ENCODE results near the gene SCYGR5. TPM values are rescaled to one million over a fixed set of nuclear protein-coding genes. Genes with fewer than 3 reads are reported as not detected.
"Not testable (repeated sequence)": the region's sequence is repeated elsewhere in the genome, so short reads cannot be mapped to it uniquely, and the experiment has no call there.

Gene SCYGR5, protein sequence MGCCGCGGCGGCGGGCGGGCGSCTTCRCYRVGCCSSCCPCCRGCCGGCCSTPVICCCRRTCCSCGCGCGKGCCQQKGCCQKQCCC
- total RNA-seq, result not detected in 2 replicates

DNA sequence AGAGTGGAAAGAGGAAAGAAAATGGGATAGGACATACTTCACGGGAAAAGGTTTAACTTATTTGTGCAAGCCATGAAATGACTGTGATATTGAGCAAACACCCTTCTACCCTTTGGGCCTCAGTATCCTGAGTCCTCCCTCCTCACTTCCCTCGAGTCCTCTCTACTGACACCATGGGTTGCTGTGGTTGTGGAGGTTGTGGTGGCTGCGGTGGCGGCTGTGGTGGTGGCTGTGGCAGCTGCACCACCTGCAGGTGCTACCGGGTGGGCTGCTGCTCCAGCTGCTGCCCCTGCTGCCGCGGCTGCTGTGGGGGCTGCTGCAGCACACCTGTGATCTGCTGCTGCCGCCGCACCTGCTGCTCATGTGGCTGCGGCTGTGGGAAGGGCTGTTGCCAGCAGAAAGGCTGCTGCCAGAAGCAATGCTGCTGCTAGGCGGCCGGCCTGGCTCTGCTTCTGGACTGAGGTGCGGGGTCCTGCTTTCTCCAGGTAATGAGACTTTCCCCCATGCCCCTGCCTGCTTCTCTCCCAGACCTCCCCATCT is at the start of gene SCYGR5:
TSS of gene SCYGR5 (plus strand) at position 174 of the 540 bp plus-strand sequence. CDS start at position 174, 0 bp downstream.
- DNase-seq (ENCODE audit: low read depth in 2 of 2), result not testable (repeated sequence)

DNA sequence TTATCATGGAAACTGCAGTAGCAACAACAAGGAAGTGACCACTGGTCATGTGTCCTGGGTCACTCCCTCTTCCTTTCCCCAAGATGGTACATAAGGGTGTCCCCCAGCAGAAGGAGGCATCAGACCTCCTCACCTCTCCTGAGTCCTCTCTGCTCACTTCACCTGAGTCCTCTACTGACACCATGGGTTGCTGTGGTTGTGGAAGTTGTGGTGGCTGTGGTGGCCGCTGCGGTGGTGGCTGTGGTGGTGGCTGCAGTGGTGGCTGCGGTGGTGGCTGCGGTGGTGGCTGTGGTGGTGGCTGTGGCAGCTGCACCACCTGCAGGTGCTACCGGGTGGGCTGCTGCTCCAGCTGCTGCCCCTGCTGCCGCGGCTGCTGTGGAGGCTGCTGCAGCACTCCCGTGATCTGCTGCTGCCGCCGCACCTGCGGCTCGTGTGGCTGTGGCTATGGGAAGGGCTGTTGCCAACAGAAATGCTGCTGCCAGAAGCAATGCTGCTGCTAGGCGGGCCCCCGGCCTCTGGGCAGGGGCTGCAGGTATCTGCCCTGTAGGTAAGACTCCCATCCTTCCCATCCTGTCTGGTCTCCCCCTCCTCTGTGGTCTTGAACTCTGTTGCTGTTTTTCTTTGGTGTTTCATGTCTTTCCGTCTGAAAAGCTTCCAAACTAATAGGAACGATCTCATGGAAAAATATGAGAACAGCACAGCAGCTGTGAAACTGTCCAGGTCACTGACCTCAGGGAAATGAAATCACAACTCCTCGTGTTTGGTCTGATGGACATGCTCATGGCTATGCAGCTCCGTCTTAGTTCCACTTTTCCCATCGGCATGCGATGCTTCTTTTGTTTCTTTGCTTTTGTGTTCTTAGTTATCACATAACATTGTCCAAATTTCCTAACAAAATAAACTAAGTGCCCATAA is 49.0 kb upstream of the SCYGR5 start, which contains the start of gene SCYGR4:
TSS of gene SCYGR4 (plus strand) at position 183 of the 915 bp plus-strand sequence. CDS start at position 183, 0 bp downstream.
- DNase-seq (ENCODE audit: low read depth in 2 of 2), result peak; percentile 9 to 14

DNA sequence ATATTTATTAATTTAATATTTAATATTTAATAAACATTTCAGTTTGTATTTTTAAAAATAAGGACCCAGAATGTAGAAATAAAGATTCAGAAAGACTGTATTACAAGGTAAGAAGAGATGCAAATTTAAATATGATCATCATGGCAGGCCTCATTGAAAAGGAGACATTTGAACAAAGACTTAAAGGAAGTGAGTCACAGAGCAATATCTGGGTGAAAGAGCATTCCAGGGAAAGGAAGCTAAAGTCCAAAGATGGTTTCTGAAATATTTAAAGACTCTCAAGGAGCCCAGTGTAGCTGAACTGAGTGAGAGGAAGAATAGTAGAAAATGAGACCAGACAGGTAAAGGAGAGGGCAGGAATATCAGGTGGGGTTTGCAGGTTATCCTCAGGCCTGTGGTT is 43.4 kb upstream of the SCYGR5 start:
- peak in 1 of 2 donors; percentile 38 for DNase-seq (ENCODE audit: low read depth in 2 of 2)

DNA sequence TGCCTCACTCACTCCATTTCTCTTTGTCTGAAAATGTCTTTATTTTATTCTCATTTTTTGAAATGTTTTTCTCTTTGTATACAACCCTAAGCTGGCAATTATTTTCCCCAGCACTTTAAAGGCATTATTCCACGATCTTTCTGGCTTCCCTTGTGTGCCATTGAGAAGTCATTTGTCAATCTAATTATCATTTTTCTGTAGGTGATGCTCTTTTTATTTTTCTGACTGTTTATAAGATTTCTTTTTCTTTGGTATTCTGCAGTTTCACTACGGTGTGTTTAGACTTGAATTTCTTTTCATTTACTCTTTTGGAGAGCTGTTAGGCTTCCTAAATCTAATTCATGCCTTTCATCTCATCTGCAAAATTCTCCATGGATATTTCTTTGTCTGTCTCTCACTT is 41.2 kb upstream of the SCYGR5 start:
- DNase-seq (ENCODE audit: low read depth in 2 of 2), result no peak

DNA sequence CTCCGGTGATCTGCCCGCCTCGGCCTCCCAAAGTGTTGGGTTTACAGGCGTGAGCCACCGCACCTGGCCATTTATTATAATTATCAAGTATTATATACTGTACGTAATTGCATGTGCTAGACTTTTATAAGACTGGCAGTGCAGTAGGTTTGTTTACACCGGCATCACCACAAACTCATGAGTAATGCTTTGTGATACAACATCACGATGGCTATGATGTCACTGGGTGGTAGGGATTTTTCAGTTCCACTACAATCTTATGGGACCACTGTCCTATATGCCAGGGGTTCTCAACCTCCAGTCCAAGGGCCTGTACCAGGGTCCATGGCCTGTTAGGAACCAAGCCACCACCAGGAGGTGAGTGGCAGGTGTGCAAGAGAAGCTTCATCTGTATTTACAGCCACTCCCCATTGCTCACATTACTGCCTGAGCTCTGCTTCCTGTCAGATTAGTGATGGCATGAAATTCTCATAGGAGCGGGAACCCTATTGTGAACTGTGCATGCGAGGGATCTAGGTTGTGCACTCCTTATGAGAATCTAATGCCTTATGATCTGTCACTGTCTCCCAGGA is 39.9 kb upstream of the SCYGR5 start:
- no peak for DNase-seq (ENCODE audit: low read depth in 2 of 2)

DNA sequence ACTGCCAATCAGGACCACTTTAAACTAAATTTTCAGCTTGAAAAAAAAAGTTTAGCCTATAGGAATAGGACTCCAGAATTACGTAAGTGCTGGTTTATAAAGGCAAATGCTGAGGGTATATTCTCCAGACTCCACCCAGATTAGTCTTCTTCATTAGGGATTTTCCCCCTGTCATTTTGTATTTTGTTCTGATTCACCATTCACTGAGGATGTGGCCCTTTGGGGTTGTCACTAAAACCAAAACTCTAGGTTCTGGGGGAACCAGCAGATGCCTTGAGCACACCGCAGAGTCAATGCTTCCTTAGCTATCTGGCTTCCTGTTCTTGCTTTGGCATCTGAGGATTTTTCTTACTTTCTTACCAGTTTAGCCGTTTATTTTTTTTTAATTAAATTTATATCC is 38.8 kb upstream of the SCYGR5 start:
- no peak for DNase-seq (ENCODE audit: low read depth in 2 of 2)

DNA sequence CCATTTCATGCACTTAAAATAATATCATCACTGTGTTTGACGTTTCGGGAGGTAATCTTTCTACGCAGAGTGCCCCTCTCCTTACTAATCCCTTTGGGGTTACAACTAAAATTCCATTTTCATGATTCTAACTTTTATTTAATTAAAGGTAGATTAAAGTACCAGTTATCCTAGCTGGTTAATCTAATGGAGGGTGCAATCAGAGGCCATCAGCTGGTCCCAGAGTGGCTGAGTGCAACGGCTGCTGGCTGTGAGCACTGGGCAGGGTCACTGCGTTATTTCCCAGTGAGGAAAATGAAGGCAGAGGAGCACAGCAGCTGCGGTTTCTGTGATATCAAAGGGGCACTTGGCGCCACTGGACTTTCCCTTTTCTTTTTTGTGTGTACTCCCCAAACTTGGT is 37.2 kb upstream of the SCYGR5 start:
- DNase-seq (ENCODE audit: low read depth in 2 of 2), result no peak

DNA sequence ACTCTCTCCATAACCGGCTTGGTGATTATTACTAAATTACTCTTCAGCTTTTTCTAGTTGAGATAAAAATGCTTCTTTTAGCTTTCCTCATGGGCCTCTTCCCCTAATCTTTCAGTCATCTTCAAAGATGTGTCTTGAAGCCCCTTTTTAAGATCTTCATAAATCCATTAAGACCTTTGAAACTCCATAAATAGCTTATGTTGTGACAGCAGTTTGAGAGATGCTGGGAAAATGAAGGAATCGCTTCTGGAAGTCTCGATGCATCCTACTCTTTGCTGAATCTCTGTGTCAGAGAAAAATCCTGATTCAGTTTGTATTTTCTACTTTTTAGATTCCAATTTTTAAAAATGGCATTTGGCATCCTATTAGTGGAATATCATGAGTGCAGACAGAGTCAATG is 36.3 kb upstream of the SCYGR5 start:
- no peak for DNase-seq (ENCODE audit: low read depth in 2 of 2)

DNA sequence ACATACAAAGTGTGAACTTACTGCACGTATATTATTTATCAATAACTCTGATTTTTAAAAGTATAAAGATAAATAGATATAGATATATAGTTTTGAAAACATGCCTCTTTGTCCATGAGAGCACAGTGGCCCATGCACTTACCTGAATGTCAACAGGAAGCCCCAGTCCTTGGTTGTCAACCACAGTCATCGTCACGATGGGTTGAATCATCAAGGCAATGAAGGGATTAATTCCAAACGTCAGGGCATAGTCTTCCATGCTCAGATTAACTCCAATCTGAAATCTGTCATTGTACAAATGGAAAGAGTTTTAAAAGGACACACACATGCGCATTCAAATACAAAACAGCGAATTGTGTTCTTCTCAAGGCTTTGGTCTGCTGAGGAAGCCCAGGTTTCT is 33.8 kb upstream of the SCYGR5 start:
- DNase-seq (ENCODE audit: low read depth in 2 of 2), result no peak

DNA sequence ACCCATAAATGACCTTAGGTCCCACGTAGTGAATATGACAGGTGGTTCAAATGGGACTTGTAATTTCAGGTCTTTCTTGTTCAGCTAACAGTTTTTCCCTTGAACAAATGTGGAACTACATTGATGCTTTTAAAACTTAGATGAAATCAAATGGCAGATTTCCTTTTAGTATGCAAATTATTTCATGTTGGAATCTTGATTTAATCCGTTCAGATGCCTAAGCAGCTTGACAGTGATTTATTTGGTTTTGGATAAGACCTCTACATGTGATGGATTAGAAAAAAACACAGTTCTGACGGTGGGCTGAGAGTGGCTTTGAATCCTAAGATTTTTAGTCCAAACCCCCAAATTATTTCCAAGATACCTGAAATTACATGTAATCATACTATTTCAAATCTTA is 32.4 kb upstream of the SCYGR5 start:
- no peak for DNase-seq (ENCODE audit: low read depth in 2 of 2)

DNA sequence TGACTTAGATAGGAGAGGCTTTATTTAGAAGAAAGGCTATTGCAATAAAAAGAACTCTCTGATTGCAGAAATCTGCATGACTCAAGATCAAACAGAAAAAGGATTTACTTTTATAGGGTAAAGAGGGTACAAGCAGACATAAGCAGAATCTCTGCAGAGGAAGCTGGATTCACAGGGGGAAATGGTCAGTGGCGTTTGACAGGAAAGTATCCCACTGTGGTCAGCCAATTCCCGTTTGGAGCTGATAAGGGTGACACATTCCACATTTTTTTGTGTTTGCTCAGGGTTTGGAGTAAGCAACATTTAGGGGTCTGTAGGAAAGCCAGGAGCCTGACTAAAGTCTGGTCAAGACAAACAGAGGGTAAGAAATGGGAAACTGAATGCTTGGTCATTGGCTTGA is 23.9 kb upstream of the SCYGR5 start:
- DNase-seq (ENCODE audit: low read depth in 2 of 2), result no peak

DNA sequence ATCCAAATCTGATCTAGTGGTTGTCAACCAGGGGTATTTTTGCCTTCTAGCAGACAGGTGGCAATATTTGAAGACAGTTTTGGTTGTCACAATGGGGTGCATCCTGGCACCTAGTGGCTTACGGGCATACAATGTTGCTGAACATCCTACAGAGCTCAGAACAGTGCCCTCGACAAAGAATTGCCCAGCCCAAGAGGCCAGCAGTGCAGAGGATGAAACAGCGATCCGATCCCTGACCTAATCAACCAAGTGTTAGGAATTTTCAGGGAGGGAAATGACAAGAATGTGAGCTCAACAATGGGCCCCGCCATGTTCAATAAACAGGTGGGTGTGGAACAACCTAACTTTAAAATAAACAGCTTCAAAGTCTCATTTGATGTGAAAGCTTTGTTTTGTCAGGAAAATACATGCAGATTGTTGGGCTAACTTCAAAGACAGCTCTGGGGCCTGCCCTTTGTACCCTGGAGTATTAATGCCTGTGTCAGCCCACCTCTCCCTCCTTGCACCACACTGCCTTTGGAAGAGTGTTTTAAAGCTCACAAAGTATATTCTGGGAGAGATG is 22.5 kb upstream of the SCYGR5 start:
- no peak for DNase-seq (ENCODE audit: low read depth in 2 of 2)

DNA sequence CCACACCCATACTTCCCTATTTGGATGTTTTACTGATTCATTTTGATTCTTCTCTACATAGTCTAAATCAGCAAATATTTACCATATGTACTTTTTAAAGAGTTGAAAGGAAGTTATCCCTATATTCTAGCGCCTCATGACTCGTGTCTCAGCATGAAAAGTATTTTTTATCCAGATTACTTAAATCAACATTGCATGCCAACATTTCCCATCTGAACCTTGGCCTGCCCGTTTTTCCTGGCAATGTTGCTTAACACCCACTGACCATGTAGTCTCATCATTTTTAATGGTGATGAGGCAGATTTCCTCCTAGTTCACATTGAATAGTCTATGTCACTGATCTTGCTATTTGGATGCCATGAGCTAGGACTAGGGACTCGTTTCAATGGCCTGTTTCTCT is 13.2 kb upstream of the SCYGR5 start:
- no peak for DNase-seq (ENCODE audit: low read depth in 2 of 2)

DNA sequence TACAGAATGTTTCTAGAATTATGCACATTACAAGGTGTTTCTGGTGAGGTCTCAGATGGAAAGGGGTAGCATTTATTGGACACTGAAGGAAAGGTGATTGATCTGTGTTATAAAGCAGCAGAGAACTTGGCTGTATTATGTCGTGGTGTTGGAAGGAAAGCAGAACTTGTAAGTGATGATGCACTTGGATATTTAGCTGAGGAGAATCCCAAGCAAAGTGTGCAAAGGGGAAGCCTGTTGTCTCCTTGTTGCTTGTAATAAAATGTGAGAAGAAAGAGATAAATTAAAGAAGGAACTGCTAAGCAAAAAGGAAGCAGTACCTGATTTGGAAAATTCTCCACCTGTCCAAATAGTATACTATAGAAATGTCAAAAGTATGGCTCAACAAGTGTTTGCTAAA is 12.2 kb upstream of the SCYGR5 start:
- DNase-seq (ENCODE audit: low read depth in 2 of 2), result no peak

DNA sequence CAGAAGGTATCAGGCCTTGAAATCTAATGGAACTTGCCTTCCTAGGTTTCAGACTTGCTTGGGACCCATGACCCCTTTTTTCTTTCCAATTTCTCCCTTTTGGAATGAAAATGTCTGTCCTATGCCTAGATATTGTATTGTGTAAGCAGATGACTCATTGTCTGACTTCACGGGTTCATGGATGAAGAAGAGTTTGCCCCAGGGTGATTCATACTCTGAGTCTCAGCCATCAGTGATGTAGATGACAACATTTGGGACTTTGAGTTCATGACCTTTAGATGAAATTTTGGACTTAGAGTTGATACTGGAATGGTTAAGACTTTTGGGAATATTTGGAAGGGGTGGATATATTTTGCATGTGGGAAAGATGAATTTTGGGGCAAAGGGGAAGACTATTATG is 11.2 kb upstream of the SCYGR5 start:
- peak in 1 of 2 donors; percentile 45 for DNase-seq (ENCODE audit: low read depth in 2 of 2)

DNA sequence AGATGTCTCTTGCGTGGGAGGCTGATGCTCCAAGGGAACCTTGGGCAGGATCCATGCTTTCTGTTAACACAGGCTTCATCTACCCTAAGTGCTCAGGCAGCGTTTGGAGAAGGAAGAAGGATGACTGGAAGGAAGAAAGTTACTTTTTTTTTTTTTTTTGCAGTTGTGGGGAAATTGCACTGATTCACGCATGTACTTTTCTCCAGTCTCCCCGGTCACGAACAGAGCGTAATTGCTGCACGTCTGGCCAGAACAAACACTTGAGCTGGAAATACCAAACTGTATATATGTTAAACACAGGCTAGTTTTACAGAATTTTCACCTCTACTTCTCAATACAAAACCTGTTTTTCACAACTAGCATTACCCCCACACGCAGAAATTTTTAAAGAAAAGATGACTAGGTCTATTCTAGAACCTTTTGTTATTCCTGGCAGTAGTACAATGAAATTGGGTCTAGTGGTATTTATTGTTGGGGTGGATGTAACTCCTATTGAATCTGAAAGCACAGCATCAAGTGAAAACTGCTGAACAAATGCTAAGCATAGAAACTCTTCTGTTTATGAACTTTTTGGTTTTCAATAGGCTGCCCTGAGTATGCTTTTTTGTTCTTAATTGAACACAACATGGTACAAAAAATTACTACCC is 9.3 kb upstream of the SCYGR5 start:
- DNase-seq (ENCODE audit: low read depth in 2 of 2), result no peak

DNA sequence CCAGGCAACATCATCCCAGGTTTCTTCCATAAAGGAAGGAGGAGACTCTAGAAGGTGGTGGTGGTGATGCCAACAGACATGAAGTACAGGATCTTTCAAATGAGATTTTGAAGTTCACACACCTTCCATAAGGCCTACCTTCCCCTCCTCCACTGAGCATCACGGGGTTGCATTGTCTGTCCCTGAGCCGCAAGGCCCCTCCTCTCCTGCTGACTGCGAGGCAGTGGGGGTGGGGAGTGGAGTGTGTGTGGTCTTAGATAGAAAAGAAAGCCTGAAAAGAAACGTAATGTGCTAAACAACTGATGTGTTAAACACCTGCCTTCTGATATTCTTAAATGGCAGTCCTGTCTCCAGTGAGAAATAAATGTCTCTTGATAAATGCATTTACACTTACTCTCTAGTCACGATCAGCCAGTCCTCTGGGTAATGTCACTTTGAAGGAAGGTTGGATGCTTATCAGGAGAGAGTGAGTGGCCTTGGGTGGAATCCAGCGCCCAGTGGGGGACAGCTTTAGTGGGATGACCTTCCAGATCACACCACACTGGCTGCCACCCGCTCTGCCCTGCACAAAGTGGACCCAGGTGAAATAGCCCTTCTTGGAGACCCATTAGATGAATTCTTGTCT is 5.5 kb upstream of the SCYGR5 start:
- DNase-seq (ENCODE audit: low read depth in 2 of 2), result no peak

DNA sequence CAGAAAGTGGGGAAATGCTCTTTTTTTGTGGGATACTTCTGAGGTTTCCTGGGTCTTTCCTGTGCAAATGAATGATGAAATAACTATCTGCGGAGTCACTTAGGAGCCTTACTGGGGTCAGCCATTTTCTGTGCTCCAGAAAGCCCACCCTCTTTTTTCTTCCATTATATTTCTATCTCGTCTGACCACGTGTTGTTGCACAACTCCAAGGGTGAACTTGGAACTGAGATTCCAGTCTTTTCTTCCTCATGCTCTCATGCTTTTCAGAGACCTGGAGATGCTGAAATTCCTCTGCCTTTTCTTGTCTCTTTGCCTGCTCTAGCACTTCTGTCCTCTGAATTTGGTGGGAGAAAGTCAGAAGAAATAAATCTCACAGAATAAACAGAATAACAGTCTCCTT is 4.8 kb upstream of the SCYGR5 start:
- DNase-seq (ENCODE audit: low read depth in 2 of 2), result no peak

DNA sequence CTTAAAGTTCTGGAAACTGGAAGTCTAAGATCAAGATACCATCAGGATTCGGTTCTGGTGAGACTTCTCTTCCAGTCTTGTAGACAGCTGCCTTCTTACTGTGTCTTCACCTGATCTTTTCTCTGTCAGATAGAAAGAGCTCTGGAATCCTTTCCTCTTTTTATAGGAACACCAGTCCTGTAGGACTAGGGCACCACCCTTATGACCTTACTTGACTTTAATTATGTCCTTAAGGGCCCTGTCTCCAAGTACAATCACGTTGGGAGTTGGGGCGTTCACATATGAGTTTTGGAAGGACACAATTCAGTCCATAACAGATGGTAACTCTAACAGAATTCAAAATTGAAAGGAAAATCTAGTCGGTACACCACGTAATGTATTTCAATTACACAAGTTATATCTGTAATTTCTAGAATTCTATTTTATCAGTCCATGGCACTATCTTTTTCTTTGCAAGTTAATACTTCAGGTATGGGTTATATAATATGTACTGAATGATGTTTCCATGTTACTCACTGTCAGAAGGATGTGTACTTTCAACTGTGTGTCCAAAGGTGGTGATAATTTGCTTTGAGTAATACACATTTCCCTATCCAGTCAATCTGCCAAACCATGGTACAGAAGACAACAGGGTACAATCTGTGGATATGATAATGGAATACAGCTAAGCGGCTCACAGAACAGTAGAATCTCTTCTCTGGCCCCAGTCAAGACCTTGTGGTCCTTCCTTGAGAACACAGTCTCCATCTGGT is 1.2 kb upstream of the SCYGR5 start:
- no peak for DNase-seq (ENCODE audit: low read depth in 2 of 2)

DNA sequence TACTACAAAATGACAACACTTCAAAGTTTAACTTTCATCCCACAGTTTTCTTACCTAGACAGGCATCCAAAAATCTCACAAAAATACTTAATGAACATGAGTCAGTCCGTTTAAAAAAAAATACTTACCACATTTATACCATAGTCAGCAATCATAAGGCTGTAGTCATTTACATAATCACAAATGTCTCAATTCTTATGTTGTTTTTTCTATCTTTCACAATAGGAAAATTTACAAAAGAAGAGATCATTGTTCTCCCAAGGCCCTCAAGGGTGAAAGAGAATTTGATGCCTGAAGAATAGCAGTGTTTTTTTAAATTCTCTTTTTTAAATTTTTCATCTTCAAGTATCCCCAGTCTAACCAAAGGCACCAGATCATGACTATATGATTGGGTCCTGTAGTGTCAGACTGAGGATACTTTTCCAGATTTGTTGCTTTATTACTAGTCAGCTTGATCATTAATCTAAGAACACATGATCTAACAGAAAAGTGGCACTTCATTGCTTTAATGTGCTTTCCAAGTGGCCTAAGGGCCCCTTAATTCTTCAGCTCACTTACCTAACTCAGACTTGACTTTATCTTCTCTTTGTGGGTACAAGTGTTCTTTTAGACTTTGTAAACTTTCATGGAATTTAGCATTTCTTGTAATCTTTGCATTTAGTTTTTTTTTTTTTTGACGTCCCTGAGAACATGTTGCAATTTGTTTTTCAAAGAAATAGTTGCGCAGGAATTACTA is 4.7 kb downstream of the SCYGR5 start:
- no peak for DNase-seq (ENCODE audit: low read depth in 2 of 2)

Measured in dermis microvascular lymphatic vessel endothelial cell (primary cell).